NCI-H1092 (cell line): ENCODE results near the gene ST8SIA1.

Experiments
- DNase-seq: peaks from one replicate; lab custom pipeline; 2025; lab: John Stamatoyannopoulos, UW

ST8SIA1 gene

GRCh38 chr12:22332202-22332601 lies 2.3 kb downstream of the ST8SIA1 start:
- no peak for DNase-seq

GRCh38 chr12:22329621-22330020 lies 4.9 kb downstream of the ST8SIA1 start:
- DNase-seq = no peak

- DNase-seq = no peak
Observed at GRCh38 chr12:22325218-22325617, 9.3 kb downstream of the ST8SIA1 start.

- no peak for DNase-seq
Observed at GRCh38 chr12:22322091-22322490, 12.4 kb downstream of the ST8SIA1 start.

- no peak for DNase-seq
Observed at GRCh38 chr12:22321638-22322037, 12.9 kb downstream of the ST8SIA1 start.

- no peak for DNase-seq
Observed at GRCh38 chr12:22321018-22321605, 13.4 kb downstream of the ST8SIA1 start.

- DNase-seq = no peak
Observed at GRCh38 chr12:22318108-22318737, 16.3 kb downstream of the ST8SIA1 start.

- no peak for DNase-seq
Observed at GRCh38 chr12:22313963-22314330, 20.6 kb downstream of the ST8SIA1 start.

- DNase-seq = no peak
Observed at GRCh38 chr12:22313286-22313962, 21.1 kb downstream of the ST8SIA1 start.

- DNase-seq = no peak
Observed at GRCh38 chr12:22312336-22312735, 22.2 kb downstream of the ST8SIA1 start.

- no peak for DNase-seq
Observed at GRCh38 chr12:22310709-22311108, 23.8 kb downstream of the ST8SIA1 start.

- no peak for DNase-seq
Observed at GRCh38 chr12:22310275-22310674, 24.2 kb downstream of the ST8SIA1 start.

GRCh38 chr12:22307811-22308210 lies 26.7 kb downstream of the ST8SIA1 start:
- no peak for DNase-seq

GRCh38 chr12:22306311-22306710 lies 28.2 kb downstream of the ST8SIA1 start:
- DNase-seq = no peak

- DNase-seq = no peak
Observed at GRCh38 chr12:22304341-22304740, 30.2 kb downstream of the ST8SIA1 start.

GRCh38 chr12:22299294-22299912 lies 35.1 kb downstream of the ST8SIA1 start:
- DNase-seq = no peak

- DNase-seq = no peak
Observed at GRCh38 chr12:22289250-22289649, 45.3 kb downstream of the ST8SIA1 start.

GRCh38 chr12:22287776-22288621 lies 46.5 kb downstream of the ST8SIA1 start:
- no peak for DNase-seq

- no peak for DNase-seq
Observed at GRCh38 chr12:22287101-22287500, 47.4 kb downstream of the ST8SIA1 start.

- no peak for DNase-seq
Observed at GRCh38 chr12:22286569-22286968, 47.9 kb downstream of the ST8SIA1 start.

- DNase-seq = no peak
Observed at GRCh38 chr12:22285846-22286245, 48.7 kb downstream of the ST8SIA1 start.

GRCh38 chr12:22284871-22285270 lies 49.6 kb downstream of the ST8SIA1 start:
- no peak for DNase-seq
